GM19193 (cell line): ENCODE results near the gene OR6B1.

Experiments
- POLR2A ChIP-seq: IDR thresholded peaks from 4 replicates; pipeline ENCODE4 v1.6.1; 2011; ENCODE audit not compliant: insufficient read depth, insufficient read length; ENCODE audit errors: extremely low read depth

Gene OR6B1

GRCh38 chr7:144027974-144028373 lies 27.9 kb downstream of the OR6B1 start:
- TF ChIP-seq POLR2A = no peak

- TF ChIP-seq POLR2A = no peak
Observed at GRCh38 chr7:144028547-144028946, 28.4 kb downstream of the OR6B1 start.

- no peak for TF ChIP-seq POLR2A
Observed at GRCh38 chr7:144032516-144032915, 32.4 kb downstream of the OR6B1 start.

- no peak for TF ChIP-seq POLR2A
Observed at GRCh38 chr7:144032985-144033709, 33.0 kb downstream of the OR6B1 start.

GRCh38 chr7:144035385-144035784 lies 35.3 kb downstream of the OR6B1 start:
- no peak for TF ChIP-seq POLR2A

- TF ChIP-seq POLR2A = no peak
Observed at GRCh38 chr7:144036302-144036885, 36.3 kb downstream of the OR6B1 start.

- no peak for TF ChIP-seq POLR2A
Observed at GRCh38 chr7:144037414-144038035, 37.4 kb downstream of the OR6B1 start.

GRCh38 chr7:144038887-144039286 lies 38.8 kb downstream of the OR6B1 start:
- TF ChIP-seq POLR2A = no peak

- TF ChIP-seq POLR2A = no peak
Observed at GRCh38 chr7:144048648-144049047, 48.5 kb downstream of the OR6B1 start, which contains the start of gene OR2A5. Gene OR2A5, plus strand, starts transcription at chr7:144048948. Its CDS starts 1,454 bp downstream, at chr7:144050402.

- TF ChIP-seq POLR2A = no peak
Observed at GRCh38 chr7:144049491-144049890, 49.4 kb downstream of the OR6B1 start.

GRCh38 chr7:144050093-144050492 lies 50.0 kb downstream of the OR6B1 start:
- no peak for TF ChIP-seq POLR2A

- no peak for TF ChIP-seq POLR2A
Observed at GRCh38 chr7:144057954-144058353, 57.8 kb downstream of the OR6B1 start.
